Measurements from ENCODE around the gene NTRK2. TPM values are rescaled to one million over a fixed set of nuclear protein-coding genes. Genes with fewer than 3 reads are reported as not detected.
A peak's percentile ranks its signal among the peaks of the same experiment; 100 is the strongest.

NTRK2 gene
- total and polyA plus RNA-seq, 9 donors, result 8.9 to 36.8 (median 20.3) TPM

GRCh38 chr9:84788803-84789462 is 119.4 kb downstream of the NTRK2 start:
- 90% methylated on average over 4 of the region's 5 CpGs for WGBS (ENCODE audit: insufficient coverage)
- Histone ChIP-seq H3K27ac (ENCODE audit: low read length) (no peak overlapping the region), H3K4me1 (ENCODE audit: control insufficient read depth, insufficient read depth, low read length) (no peaks in the 10 kb centered on the region), H3K4me3 (ENCODE audit: low read length) (no peak overlapping the region), H3K27me3 (ENCODE audit: control insufficient read depth, insufficient read depth, low read length) (no peaks in the 10 kb centered on the region), H3K36me3 (ENCODE audit: control insufficient read depth, insufficient read depth, low read length) (no peaks in the 10 kb centered on the region), H3K9me3 (replicated peaks; ENCODE audit: control insufficient read depth, low read depth, low read length) (no peaks in the 10 kb centered on the region)
- DNase-seq, result no peak

- H3K4me1 ChIP-seq (ENCODE audit: control insufficient read depth, insufficient read depth, low read length), result no peaks in the 10 kb centered on the region
- no peak for DNase-seq
- 90% methylated on average over 4 of the region's 5 CpGs for WGBS (ENCODE audit: insufficient coverage)
- no peaks in the 10 kb centered on the region for H3K9me3 ChIP-seq (replicated peaks; ENCODE audit: control insufficient read depth, low read depth, low read length)
- no peak overlapping the region for H3K4me3 ChIP-seq (ENCODE audit: low read length)
- H3K36me3 ChIP-seq (ENCODE audit: control insufficient read depth, insufficient read depth, low read length), result no peaks in the 10 kb centered on the region
- no peaks in the 10 kb centered on the region for H3K27me3 ChIP-seq (ENCODE audit: control insufficient read depth, insufficient read depth, low read length)
- no peak overlapping the region for H3K27ac ChIP-seq (ENCODE audit: low read length)
Observed at GRCh38 chr9:84789463-84789830, 119.9 kb downstream of the NTRK2 start.

DNA sequence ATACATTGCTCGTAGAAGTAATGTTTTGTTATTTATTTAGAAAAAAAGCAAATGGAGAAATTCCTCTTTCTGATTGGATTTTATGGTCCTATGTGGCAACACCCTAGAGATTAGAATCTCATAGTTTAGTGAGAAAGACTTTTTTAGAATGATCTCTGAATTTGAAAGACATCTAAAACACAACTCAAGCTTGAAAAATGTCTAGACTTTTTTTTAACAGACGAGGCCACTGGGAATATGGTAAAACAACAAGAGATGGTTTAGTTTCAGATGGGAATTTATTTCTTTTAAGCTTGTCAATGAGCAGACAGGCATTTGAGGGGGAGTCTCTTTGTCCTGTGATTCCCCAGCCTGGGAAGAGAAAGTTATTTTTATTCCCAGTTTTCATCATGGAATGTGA is 122.1 kb downstream of the NTRK2 start:
- WGBS (ENCODE audit: insufficient coverage), result no CpG with 5 or more reads among the region's 2 CpGs
- Histone ChIP-seq H3K4me1 (ENCODE audit: control insufficient read depth, insufficient read depth, low read length) (no peaks in the 10 kb centered on the region), H3K4me3 (ENCODE audit: low read length) (no peak overlapping the region), H3K27ac (ENCODE audit: low read length) (no peak overlapping the region), H3K36me3 (ENCODE audit: control insufficient read depth, insufficient read depth, low read length) (no peaks in the 10 kb centered on the region), H3K27me3 (ENCODE audit: control insufficient read depth, insufficient read depth, low read length) (no peaks in the 10 kb centered on the region), H3K9me3 (replicated peaks; ENCODE audit: control insufficient read depth, low read depth, low read length) (no peaks in the 10 kb centered on the region)
- DNase-seq, result peak; percentile 24

DNA sequence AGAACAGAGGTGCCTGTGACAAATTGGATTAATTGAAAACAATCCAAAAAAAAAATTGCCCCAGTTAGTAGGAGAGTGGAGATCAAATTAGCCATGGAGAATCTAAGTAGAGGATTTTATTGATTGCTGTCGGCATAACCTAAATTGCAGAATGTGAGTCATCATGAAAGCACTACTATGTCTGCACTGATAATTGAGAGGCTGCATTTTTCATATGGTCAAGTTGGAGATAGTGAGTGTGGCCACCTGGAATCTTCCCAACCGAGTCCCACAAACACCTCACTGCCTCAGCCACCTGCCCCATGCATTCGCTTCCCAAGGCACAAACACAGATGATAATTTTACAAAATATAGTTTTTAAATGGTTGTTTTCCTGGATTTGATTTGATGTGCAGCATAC is 123.7 kb downstream of the NTRK2 start:
- no peaks in the 10 kb centered on the region for H3K9me3 ChIP-seq (replicated peaks; ENCODE audit: control insufficient read depth, low read depth, low read length)
- WGBS (ENCODE audit: insufficient coverage), result 100% methylated on average over 1 of the region's 3 CpGs
- no peak overlapping the region for H3K4me3 ChIP-seq (ENCODE audit: low read length)
- no peaks in the 10 kb centered on the region for H3K36me3 ChIP-seq (ENCODE audit: control insufficient read depth, insufficient read depth, low read length)
- no peak for DNase-seq
- H3K27me3 ChIP-seq (ENCODE audit: control insufficient read depth, insufficient read depth, low read length), result no peaks in the 10 kb centered on the region
- H3K27ac ChIP-seq (ENCODE audit: low read length), result no peak overlapping the region
- no peaks in the 10 kb centered on the region for H3K4me1 ChIP-seq (ENCODE audit: control insufficient read depth, insufficient read depth, low read length)

- Histone ChIP-seq H3K36me3 (ENCODE audit: control insufficient read depth, insufficient read depth, low read length) (no peaks in the 10 kb centered on the region), H3K27me3 (ENCODE audit: control insufficient read depth, insufficient read depth, low read length) (no peaks in the 10 kb centered on the region), H3K4me1 (ENCODE audit: control insufficient read depth, insufficient read depth, low read length) (no peaks in the 10 kb centered on the region), H3K4me3 (ENCODE audit: low read length) (no peak overlapping the region), H3K27ac (ENCODE audit: low read length) (no peak overlapping the region), H3K9me3 (replicated peaks; ENCODE audit: control insufficient read depth, low read depth, low read length) (no peaks in the 10 kb centered on the region)
- no peak for DNase-seq
- 91% methylated on average over 6 of the region's 10 CpGs for WGBS (ENCODE audit: insufficient coverage)
Observed at GRCh38 chr9:84794981-84795637, 125.6 kb downstream of the NTRK2 start.

DNA sequence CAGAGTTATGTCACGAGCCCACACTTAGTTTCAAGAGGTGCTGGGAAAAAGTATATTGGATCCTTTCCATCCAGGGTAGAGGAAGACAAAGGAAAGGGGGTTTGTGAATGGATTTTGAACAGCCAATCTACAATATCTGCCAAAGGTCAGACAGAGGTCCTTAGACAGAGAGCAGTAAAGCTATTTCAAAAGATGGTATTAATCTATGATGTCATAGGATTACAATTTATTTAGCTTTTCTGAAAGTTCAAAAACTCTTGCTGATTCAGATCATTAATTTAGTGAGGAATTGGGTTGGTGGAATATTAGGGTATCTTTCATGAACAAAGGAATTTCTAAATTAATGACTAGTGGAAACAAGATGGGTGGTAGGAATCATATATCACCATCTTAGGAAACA is 126.9 kb downstream of the NTRK2 start:
- no peak overlapping the region for H3K4me3 ChIP-seq (ENCODE audit: low read length)
- no CpG with 5 or more reads among the region's 1 CpG for WGBS (ENCODE audit: insufficient coverage)
- H3K36me3 ChIP-seq (ENCODE audit: control insufficient read depth, insufficient read depth, low read length), result no peaks in the 10 kb centered on the region
- no peaks in the 10 kb centered on the region for H3K9me3 ChIP-seq (replicated peaks; ENCODE audit: control insufficient read depth, low read depth, low read length)
- H3K4me1 ChIP-seq (ENCODE audit: control insufficient read depth, insufficient read depth, low read length), result no peaks in the 10 kb centered on the region
- H3K27ac ChIP-seq (ENCODE audit: low read length), result no peak overlapping the region
- H3K27me3 ChIP-seq (ENCODE audit: control insufficient read depth, insufficient read depth, low read length), result no peaks in the 10 kb centered on the region
- no peak for DNase-seq

DNA sequence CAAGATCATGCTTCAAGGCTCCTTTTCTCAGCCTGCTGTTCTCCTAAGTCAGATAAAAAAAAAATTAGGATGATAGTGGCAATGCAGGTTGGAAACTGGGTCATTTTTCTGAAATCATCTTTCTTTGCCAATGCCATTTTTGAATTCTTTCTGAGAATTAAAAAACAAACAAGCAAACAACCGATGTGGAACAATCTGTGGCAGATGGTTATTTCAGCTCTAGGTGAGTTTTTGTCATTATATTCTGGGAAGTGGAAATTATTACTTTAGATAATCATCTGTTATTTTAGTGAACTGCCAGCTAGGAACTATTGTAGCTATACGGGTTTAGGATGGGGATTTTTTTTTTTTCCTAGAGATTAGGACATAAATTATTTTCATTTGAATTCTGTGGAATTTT is 129.7 kb downstream of the NTRK2 start:
- no peaks in the 10 kb centered on the region for H3K36me3 ChIP-seq (ENCODE audit: control insufficient read depth, insufficient read depth, low read length)
- no peak for DNase-seq
- no peaks in the 10 kb centered on the region for H3K27me3 ChIP-seq (ENCODE audit: control insufficient read depth, insufficient read depth, low read length)
- no peaks in the 10 kb centered on the region for H3K9me3 ChIP-seq (replicated peaks; ENCODE audit: control insufficient read depth, low read depth, low read length)
- WGBS (ENCODE audit: insufficient coverage), result no CpG with 5 or more reads among the region's 2 CpGs
- no peak overlapping the region for H3K4me3 ChIP-seq (ENCODE audit: low read length)
- H3K4me1 ChIP-seq (ENCODE audit: control insufficient read depth, insufficient read depth, low read length), result no peaks in the 10 kb centered on the region
- H3K27ac ChIP-seq (ENCODE audit: low read length), result no peak overlapping the region

DNA sequence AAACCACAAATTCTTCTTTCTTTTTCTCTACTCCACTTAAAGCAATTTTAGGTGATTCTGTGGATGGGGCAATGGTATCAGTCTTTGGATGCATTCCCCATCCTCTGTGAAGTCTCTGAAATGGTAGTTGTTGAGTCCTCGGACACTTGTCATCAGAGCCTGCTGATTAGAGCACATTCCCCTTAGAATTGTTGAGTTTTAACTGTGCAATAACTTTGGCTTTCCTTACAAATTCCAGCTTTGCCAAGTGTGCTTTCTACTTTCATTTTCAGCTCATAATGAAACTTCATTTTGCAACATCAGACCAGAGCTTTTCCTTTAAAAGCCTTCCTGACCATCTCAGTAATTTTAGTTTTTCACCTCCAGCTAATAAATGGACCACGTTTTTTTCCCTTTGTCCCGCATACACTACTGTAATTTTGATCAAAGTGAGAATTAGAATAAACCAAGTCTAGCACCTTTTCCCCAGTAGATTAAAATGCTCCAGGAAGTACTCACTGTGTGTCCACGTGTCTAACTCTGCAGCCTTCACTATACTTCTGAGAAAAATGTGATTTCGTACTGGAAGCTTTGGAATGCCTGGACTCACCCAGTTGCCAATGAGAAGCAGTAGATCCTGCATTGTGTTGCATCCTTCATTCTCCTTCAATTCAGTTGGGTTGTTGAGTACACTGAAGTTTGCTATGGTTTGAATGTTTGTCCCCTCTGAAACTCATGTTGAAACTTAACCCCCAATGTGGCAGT is 135.6 kb downstream of the NTRK2 start:
- H3K4me3 ChIP-seq (ENCODE audit: low read length), result no peak overlapping the region

DNA sequence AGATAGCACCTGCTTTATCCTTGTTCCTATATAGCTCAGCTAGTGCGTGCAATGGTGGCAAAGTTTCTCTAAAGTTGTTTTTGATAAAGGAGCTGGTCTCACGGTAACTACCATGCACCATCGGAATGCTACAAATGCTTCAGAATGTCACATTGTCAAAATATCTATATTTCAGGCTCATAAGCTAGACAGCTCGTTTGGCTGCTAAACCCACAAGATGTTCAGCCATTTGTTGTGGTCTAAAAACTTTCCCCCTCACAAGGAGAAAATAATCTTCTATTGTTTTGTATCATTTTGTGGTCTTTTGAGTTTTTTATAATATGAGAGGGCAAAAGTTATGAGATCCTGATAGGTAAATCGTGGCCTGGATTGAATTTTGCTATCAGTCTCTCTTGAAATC is 137.9 kb downstream of the NTRK2 start:
- H3K27me3 ChIP-seq (ENCODE audit: control insufficient read depth, insufficient read depth, low read length), result no peaks in the 10 kb centered on the region
- no peak for DNase-seq
- no CpG with 5 or more reads among the region's 5 CpGs for WGBS (ENCODE audit: insufficient coverage)
- H3K27ac ChIP-seq (ENCODE audit: low read length), result no peak overlapping the region
- no peaks in the 10 kb centered on the region for H3K9me3 ChIP-seq (replicated peaks; ENCODE audit: control insufficient read depth, low read depth, low read length)
- no peak overlapping the region for H3K4me3 ChIP-seq (ENCODE audit: low read length)
- no peaks in the 10 kb centered on the region for H3K36me3 ChIP-seq (ENCODE audit: control insufficient read depth, insufficient read depth, low read length)
- H3K4me1 ChIP-seq (ENCODE audit: control insufficient read depth, insufficient read depth, low read length), result peaks cover 2% of the 10 kb centered on the region

More for the DNA sequence above, 135.6 kb downstream of the NTRK2 start:
- Histone ChIP-seq H3K27me3 (ENCODE audit: control insufficient read depth, insufficient read depth, low read length) (no peaks in the 10 kb centered on the region), H3K36me3 (ENCODE audit: control insufficient read depth, insufficient read depth, low read length) (no peaks in the 10 kb centered on the region), H3K27ac (ENCODE audit: low read length) (no peak overlapping the region), H3K9me3 (replicated peaks; ENCODE audit: control insufficient read depth, low read depth, low read length) (no peaks in the 10 kb centered on the region), H3K4me1 (ENCODE audit: control insufficient read depth, insufficient read depth, low read length) (no peaks in the 10 kb centered on the region)
- DNase-seq, result peak; percentile 58
- WGBS (ENCODE audit: insufficient coverage), result no CpG with 5 or more reads among the region's 5 CpGs

GRCh38 chr9:84807870-84808390 is 138.4 kb downstream of the NTRK2 start:
- Histone ChIP-seq H3K36me3 (ENCODE audit: control insufficient read depth, insufficient read depth, low read length) (no peaks in the 10 kb centered on the region), H3K4me3 (ENCODE audit: low read length) (no peak overlapping the region), H3K27me3 (ENCODE audit: control insufficient read depth, insufficient read depth, low read length) (no peaks in the 10 kb centered on the region), H3K9me3 (replicated peaks; ENCODE audit: control insufficient read depth, low read depth, low read length) (no peaks in the 10 kb centered on the region), H3K4me1 (ENCODE audit: control insufficient read depth, insufficient read depth, low read length) (peaks cover 2% of the 10 kb centered on the region), H3K27ac (ENCODE audit: low read length) (no peak overlapping the region)
- no peak for DNase-seq
- 73% methylated on average over 4 of the region's 4 CpGs for whole genome bisulfite sequencing (ENCODE audit: insufficient coverage)
